Liver (tissue), 9 donors: ENCODE data around the gene SMPD1. TPM values are rescaled to one million over a fixed set of nuclear protein-coding genes. Genes with fewer than 3 reads are reported as not detected.
A peak's percentile ranks its signal among the peaks of the same experiment; 100 is the strongest.

Experiments used
- DNase-seq: peaks from one replicate; pipeline ENCODE4 v3.0.0-alpha.2; 2017; ENCODE audit warnings: low spot score
- H3K27ac ChIP-seq, 2 donors: one replicate each; pipeline ENCODE4 v1.7.0; 2013; ENCODE audit warnings: inconsistent platforms in 2 of 2, low read length in 2 of 2, control low read depth in 1 of 2, low read depth in 1 of 2, mild to moderate bottlenecking in 1 of 2
- H3K27me3 ChIP-seq, 4 donors: one replicate each; pipeline versions ENCODE4 v1.6.1 to v1.7.0; 2013; ENCODE audit warnings: low read length in 3 of 4, inconsistent platforms in 1 of 4, mild to moderate bottlenecking in 1 of 4, moderate library complexity in 1 of 4; ENCODE audit not compliant: control insufficient read depth in 4 of 4, insufficient read depth in 4 of 4
- H3K36me3 ChIP-seq, 4 donors: one replicate each; pipeline versions ENCODE4 v1.6.1 to v1.7.0; 2013; ENCODE audit warnings: low read length in 3 of 4, mild to moderate bottlenecking in 3 of 4, low read depth in 1 of 4, moderate library complexity in 1 of 4; ENCODE audit not compliant: control insufficient read depth in 4 of 4, insufficient read depth in 3 of 4
- H3K4me1 ChIP-seq, 4 donors: one replicate each; pipeline versions ENCODE4 v1.6.1 to v1.7.0; 2013; ENCODE audit warnings: low read length in 3 of 4, mild to moderate bottlenecking in 3 of 4, moderate library complexity in 1 of 4; ENCODE audit not compliant: control insufficient read depth in 4 of 4, insufficient read depth in 4 of 4
- H3K4me3 ChIP-seq, 3 donors: one replicate each; pipeline versions ENCODE4 v1.6.1 to v1.7.0; 2013; ENCODE audit warnings: low read length in 3 of 3, control low read depth in 1 of 3, low read depth in 1 of 3, mild to moderate bottlenecking in 1 of 3
- H3K9ac ChIP-seq, 2 donors: one replicate each; pipeline ENCODE4 v1.7.0; 2013; ENCODE audit warnings: low read length in 2 of 2, mild to moderate bottlenecking in 2 of 2, moderate library complexity in 2 of 2, control low read depth in 1 of 2, low read depth in 1 of 2
- H3K9me3 ChIP-seq, 4 donors: one replicate each; pipeline versions ENCODE4 v1.6.1 to v1.7.0; 2013; ENCODE audit warnings: low read length in 3 of 4; ENCODE audit not compliant: control insufficient read depth in 4 of 4
- EGR1 ChIP-seq, 2 donors: IDR thresholded peaks; 2 replicates each; pipeline ENCODE4 v1.6.1; 2016 to 2018; ENCODE audit warnings: antibody characterized with exemption in 2 of 2, low read depth in 2 of 2
- FOXA1 ChIP-seq: IDR thresholded peaks from 2 replicates; pipeline ENCODE4 v1.6.1; 2016; ENCODE audit warnings: antibody characterized with exemption
- FOXA2 ChIP-seq: IDR thresholded peaks from 2 replicates; pipeline ENCODE4 v1.6.1; 2016; ENCODE audit warnings: antibody characterized with exemption
- HNF4G ChIP-seq: IDR thresholded peaks from 2 replicates; pipeline ENCODE4 v1.6.1; 2016; ENCODE audit warnings: antibody characterized with exemption
- RAD21 ChIP-seq, 2 donors: IDR thresholded peaks; 2 replicates each; pipeline ENCODE4 v1.6.1; 2016; ENCODE audit warnings: antibody characterized with exemption in 2 of 2, mild to moderate bottlenecking in 2 of 2
- TAF1 ChIP-seq: conservative IDR thresholded peaks from 2 replicates; pipeline ENCODE4 v1.6.1; 2016; ENCODE audit warnings: antibody characterized with exemption, mild to moderate bottlenecking
- WGBS: extraction: QIAGEN DNeasy Blood & Tissue Kit; methylation state at CpG from one replicate; pipeline ENCODE4 v1.1.7; 2013; 5-methylcytosine and 5-hydroxymethylcytosine counted together
- polyA plus RNA-seq, 2 donors: library from polyadenylated mRNA; stranded (reverse) in 1 of 2; unstranded in 1 of 2; fragments of 200-250 nt in 1 of 2; fragments of >200 nt in 1 of 2; fragmentation: Nextera tagmentation in 1 of 2; extraction: Ambion mirVana in 1 of 2; gene quantifications; one replicate each; pipeline versions ENCODE4 v1.2.1 to v1.2.3, GENCODE V29; 2013 to 2015
- total RNA-seq, 2 donors: library from RNA; depleted of rRNA; stranded (reverse); fragments of >200 nt; gene quantifications; one replicate each; pipeline ENCODE4 v1.2.3, GENCODE V29; 2014
- TF ChIP-seq, protein P1 (sequence below): IDR thresholded peaks from 2 replicates; pipeline ENCODE4 v1.6.1; 2016; ENCODE audit warnings: antibody characterized with exemption
- TF ChIP-seq, protein P2 (sequence below): IDR thresholded peaks from 2 replicates; pipeline ENCODE4 v1.6.1; 2016; ENCODE audit warnings: antibody characterized with exemption
- TF ChIP-seq, protein P3 (sequence below): fragments of 150-350 bp; IDR thresholded peaks from 2 replicates; pipeline ENCODE4 v1.5.1; 2017; ENCODE audit warnings: improper control_type of control experiment, low read depth, low read length; ENCODE audit not compliant: missing input control
- donor health status: healthy.
- donor health status: healthy.
- donor health status: healthy.
- donor health status: healthy.
- donor health status: healthy.

The SMPD1 gene
- total and polyA plus RNA-seq, 4 donors, result 15.4 to 91.6 (median 45.4) TPM

DNA sequence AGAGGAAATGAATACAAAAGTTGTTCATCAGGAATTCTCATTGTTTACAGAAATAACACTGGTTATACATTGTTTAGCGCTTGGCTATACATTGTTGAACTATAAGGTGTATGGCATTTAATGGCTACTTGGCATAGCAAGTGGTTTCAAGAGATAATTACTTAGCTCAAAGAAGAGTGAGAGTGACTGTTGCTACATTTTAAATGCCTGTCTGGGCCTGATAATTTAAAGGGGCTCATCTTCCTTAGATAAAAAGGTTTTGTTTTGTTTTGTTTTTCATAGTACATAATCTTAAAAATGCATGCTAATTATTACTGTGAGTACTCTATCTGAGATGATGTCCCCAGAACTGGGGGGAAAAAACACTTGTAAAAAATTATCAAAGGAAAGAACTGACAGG, 1.5 kb upstream of the SMPD1 start:
- no peak for DNase-seq
- Histone ChIP-seq H3K9me3 (no peaks in the 10 kb centered on the region), H3K27ac (peak overlapping the region in 1 of 2 donors; percentile 50), H3K9ac (no peak overlapping the region), H3K27me3 (no peaks in the 10 kb centered on the region), H3K4me1 (peaks cover 8 to 40% (median 30%) of the 10 kb centered on the region in 4 donors), H3K36me3 (peaks cover 0 to 6% (median 2%) of the 10 kb centered on the region in 4 donors), H3K4me3 (no peak overlapping the region)
- 96% methylated on average over 1 of the region's 1 CpG for WGBS
- TF ChIP-seq EGR1 (IDR thresholded peaks at IDR 0.05; ENCODE audit: low read depth in 2 of 2) (no peak), RAD21 (IDR thresholded peaks at IDR 0.05) (no peak), FOXA2 (no peak), FOXA1 (no peak), TAF1 (no peak)
- TF ChIP-seq, protein P1, sequence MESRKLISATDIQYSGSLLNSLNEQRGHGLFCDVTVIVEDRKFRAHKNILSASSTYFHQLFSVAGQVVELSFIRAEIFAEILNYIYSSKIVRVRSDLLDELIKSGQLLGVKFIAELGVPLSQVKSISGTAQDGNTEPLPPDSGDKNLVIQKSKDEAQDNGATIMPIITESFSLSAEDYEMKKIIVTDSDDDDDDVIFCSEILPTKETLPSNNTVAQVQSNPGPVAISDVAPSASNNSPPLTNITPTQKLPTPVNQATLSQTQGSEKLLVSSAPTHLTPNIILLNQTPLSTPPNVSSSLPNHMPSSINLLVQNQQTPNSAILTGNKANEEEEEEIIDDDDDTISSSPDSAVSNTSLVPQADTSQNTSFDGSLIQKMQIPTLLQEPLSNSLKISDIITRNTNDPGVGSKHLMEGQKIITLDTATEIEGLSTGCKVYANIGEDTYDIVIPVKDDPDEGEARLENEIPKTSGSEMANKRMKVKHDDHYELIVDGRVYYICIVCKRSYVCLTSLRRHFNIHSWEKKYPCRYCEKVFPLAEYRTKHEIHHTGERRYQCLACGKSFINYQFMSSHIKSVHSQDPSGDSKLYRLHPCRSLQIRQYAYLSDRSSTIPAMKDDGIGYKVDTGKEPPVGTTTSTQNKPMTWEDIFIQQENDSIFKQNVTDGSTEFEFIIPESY, result no peak
- TF ChIP-seq, protein P2, sequence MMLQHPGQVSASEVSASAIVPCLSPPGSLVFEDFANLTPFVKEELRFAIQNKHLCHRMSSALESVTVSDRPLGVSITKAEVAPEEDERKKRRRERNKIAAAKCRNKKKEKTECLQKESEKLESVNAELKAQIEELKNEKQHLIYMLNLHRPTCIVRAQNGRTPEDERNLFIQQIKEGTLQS, result no peak
- TF ChIP-seq, protein P3, sequence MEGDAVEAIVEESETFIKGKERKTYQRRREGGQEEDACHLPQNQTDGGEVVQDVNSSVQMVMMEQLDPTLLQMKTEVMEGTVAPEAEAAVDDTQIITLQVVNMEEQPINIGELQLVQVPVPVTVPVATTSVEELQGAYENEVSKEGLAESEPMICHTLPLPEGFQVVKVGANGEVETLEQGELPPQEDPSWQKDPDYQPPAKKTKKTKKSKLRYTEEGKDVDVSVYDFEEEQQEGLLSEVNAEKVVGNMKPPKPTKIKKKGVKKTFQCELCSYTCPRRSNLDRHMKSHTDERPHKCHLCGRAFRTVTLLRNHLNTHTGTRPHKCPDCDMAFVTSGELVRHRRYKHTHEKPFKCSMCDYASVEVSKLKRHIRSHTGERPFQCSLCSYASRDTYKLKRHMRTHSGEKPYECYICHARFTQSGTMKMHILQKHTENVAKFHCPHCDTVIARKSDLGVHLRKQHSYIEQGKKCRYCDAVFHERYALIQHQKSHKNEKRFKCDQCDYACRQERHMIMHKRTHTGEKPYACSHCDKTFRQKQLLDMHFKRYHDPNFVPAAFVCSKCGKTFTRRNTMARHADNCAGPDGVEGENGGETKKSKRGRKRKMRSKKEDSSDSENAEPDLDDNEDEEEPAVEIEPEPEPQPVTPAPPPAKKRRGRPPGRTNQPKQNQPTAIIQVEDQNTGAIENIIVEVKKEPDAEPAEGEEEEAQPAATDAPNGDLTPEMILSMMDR, result no peak

DNA sequence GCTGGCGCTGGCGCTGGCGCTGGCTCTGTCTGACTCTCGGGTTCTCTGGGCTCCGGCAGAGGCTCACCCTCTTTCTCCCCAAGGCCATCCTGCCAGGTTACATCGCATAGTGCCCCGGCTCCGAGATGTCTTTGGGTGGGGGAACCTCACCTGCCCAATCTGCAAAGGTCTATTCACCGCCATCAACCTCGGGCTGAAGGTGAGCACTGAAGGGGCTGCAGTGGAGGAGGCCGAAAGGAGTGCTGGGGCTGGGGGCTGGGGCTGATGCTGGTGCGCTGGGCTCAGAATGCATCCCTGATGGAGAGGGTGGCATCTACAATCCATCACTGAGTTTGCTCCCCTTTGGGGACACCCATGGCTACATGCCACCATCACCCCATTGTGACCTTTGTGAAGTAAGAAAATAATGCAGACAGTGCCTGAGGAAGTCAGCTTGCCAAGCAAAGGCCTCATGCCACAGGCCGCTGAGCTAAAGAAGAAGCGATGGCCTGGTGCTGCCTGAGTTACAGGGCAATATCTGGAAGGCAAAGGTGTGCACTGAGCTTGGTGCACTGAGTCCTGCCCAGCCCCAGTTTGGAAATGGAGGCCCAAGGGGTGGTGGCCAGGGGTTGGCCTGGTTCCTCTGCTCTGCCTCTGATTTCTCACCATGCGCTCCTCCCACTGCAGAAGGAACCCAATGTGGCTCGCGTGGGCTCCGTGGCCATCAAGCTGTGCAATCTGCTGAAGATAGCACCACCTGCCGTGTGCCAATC, 620 bp downstream of the SMPD1 start:
- no peaks in the 10 kb centered on the region for H3K9me3 ChIP-seq
- TF ChIP-seq, protein P1, result no peak
- TF ChIP-seq EGR1 (IDR thresholded peaks at IDR 0.05; ENCODE audit: low read depth in 2 of 2), result no peak
- TF ChIP-seq HNF4G, result no peak
- no peak for TF ChIP-seq FOXA2
- no peak for DNase-seq
- H3K36me3 ChIP-seq, result peaks cover 0 to 13% (median 7%) of the 10 kb centered on the region in 4 donors
- no peaks in the 10 kb centered on the region for H3K27me3 ChIP-seq
- peaks cover 8 to 40% (median 30%) of the 10 kb centered on the region in 4 donors for H3K4me1 ChIP-seq
- 36% methylated on average over 19 of the region's 19 CpGs for WGBS
- peak overlapping the region; percentile 68 to 80 for H3K27ac ChIP-seq
- H3K9ac ChIP-seq, result peak overlapping the region; percentile 75 to 82
- H3K4me3 ChIP-seq, result peak overlapping the region; percentile 68 to 93 (median 78)
